Activated T-cell treated with anti-CD3 and anti-CD28 coated beads, Interleukin-2, amount 50 U/mL, for 24 hours (primary cell): ENCODE data around the gene GRXCR1.

Experiments used
- DNase-seq: peaks from one replicate; pipeline ENCODE4 v3.0.0-alpha.2; 2020
- H3K27ac Mint-ChIP-seq: 2 replicates; pipeline ENCODE4 v1.8.0; 2020; ENCODE audit warnings: mild to moderate bottlenecking, mixed read lengths
- H3K27me3 Mint-ChIP-seq: 2 replicates; pipeline ENCODE4 v1.8.0; 2020; ENCODE audit warnings: mixed read lengths
- H3K36me3 Mint-ChIP-seq: 2 replicates; pipeline ENCODE4 v1.8.0; 2020; ENCODE audit warnings: low read depth, mixed read lengths
- H3K4me1 Mint-ChIP-seq: 2 replicates; pipeline ENCODE4 v1.8.0; 2020; ENCODE audit warnings: low read depth, mixed read lengths
- H3K4me3 Mint-ChIP-seq: 2 replicates; pipeline ENCODE4 v1.8.0; 2020; ENCODE audit warnings: mild to moderate bottlenecking, moderate library complexity, mixed read lengths
- H3K9me3 Mint-ChIP-seq: 2 replicates; pipeline ENCODE4 v1.8.0; 2020; ENCODE audit warnings: mixed read lengths

The GRXCR1 gene

GRCh38 chr4:42906891-42907759, 14.6 kb downstream of the GRXCR1 start:
- no peak for DNase-seq
- Mint-ChIP-seq H3K9me3 (no peaks in the 10 kb centered on the region), H3K36me3 (no peaks in the 10 kb centered on the region), H3K27ac (no peak overlapping the region), H3K4me1 (no peaks in the 10 kb centered on the region), H3K27me3 (peaks cover 18% of the 10 kb centered on the region), H3K4me3 (no peak overlapping the region)

- Mint-ChIP-seq H3K9me3 (no peaks in the 10 kb centered on the region), H3K27ac (no peak overlapping the region), H3K4me1 (no peaks in the 10 kb centered on the region), H3K36me3 (no peaks in the 10 kb centered on the region), H3K27me3 (peaks cover 14% of the 10 kb centered on the region), H3K4me3 (no peak overlapping the region)
- DNase-seq = no peak
These were observed 17.9 kb downstream of the GRXCR1 start for GRCh38 chr4:42910459-42910858.

- H3K36me3 Mint-ChIP-seq = no peaks in the 10 kb centered on the region
- DNase-seq = no peak
- peaks cover 3% of the 10 kb centered on the region for H3K27me3 Mint-ChIP-seq
- H3K4me3 Mint-ChIP-seq = no peak overlapping the region
- H3K27ac Mint-ChIP-seq = no peak overlapping the region
- H3K4me1 Mint-ChIP-seq = no peaks in the 10 kb centered on the region
- H3K9me3 Mint-ChIP-seq = no peaks in the 10 kb centered on the region
These were observed 22.4 kb downstream of the GRXCR1 start for GRCh38 chr4:42914937-42915336.

GRCh38 chr4:42915484-42915883, 23.0 kb downstream of the GRXCR1 start:
- Mint-ChIP-seq H3K27ac (no peak overlapping the region), H3K36me3 (no peaks in the 10 kb centered on the region), H3K4me3 (no peak overlapping the region), H3K4me1 (no peaks in the 10 kb centered on the region), H3K27me3 (no peaks in the 10 kb centered on the region), H3K9me3 (no peaks in the 10 kb centered on the region)
- no peak for DNase-seq

GRCh38 chr4:42917296-42917695, 24.8 kb downstream of the GRXCR1 start:
- no peak overlapping the region for H3K27ac Mint-ChIP-seq
- peaks cover 3% of the 10 kb centered on the region for H3K27me3 Mint-ChIP-seq
- no peak overlapping the region for H3K4me3 Mint-ChIP-seq

GRCh38 chr4:42923431-42923830, 30.9 kb downstream of the GRXCR1 start:
- H3K4me3 Mint-ChIP-seq = no peak overlapping the region
- DNase-seq = no peak
- H3K27me3 Mint-ChIP-seq = peaks cover 8% of the 10 kb centered on the region
- no peaks in the 10 kb centered on the region for H3K4me1 Mint-ChIP-seq
- H3K36me3 Mint-ChIP-seq = no peaks in the 10 kb centered on the region
- no peaks in the 10 kb centered on the region for H3K9me3 Mint-ChIP-seq
- H3K27ac Mint-ChIP-seq = no peak overlapping the region

More at GRCh38 chr4:42917296-42917695, 24.8 kb downstream of the GRXCR1 start:
- no peaks in the 10 kb centered on the region for H3K36me3 Mint-ChIP-seq
- no peaks in the 10 kb centered on the region for H3K9me3 Mint-ChIP-seq
- no peaks in the 10 kb centered on the region for H3K4me1 Mint-ChIP-seq
- no peak for DNase-seq

- DNase-seq = no peak
- H3K36me3 Mint-ChIP-seq = no peaks in the 10 kb centered on the region
- H3K27ac Mint-ChIP-seq = no peak overlapping the region
- no peaks in the 10 kb centered on the region for H3K4me1 Mint-ChIP-seq
- peaks cover 8% of the 10 kb centered on the region for H3K27me3 Mint-ChIP-seq
- H3K4me3 Mint-ChIP-seq = no peak overlapping the region
- H3K9me3 Mint-ChIP-seq = no peaks in the 10 kb centered on the region
These were observed 33.4 kb downstream of the GRXCR1 start for GRCh38 chr4:42925921-42926320.

GRCh38 chr4:42927946-42928345, 35.4 kb downstream of the GRXCR1 start:
- Mint-ChIP-seq H3K27ac (no peak overlapping the region), H3K27me3 (peaks cover 5% of the 10 kb centered on the region), H3K9me3 (no peaks in the 10 kb centered on the region), H3K36me3 (no peaks in the 10 kb centered on the region), H3K4me3 (no peak overlapping the region), H3K4me1 (no peaks in the 10 kb centered on the region)
- no peak for DNase-seq

GRCh38 chr4:42928582-42928981, 36.1 kb downstream of the GRXCR1 start:
- H3K4me1 Mint-ChIP-seq = no peaks in the 10 kb centered on the region
- no peaks in the 10 kb centered on the region for H3K9me3 Mint-ChIP-seq
- no peak for DNase-seq
- H3K27me3 Mint-ChIP-seq = peaks cover 5% of the 10 kb centered on the region
- H3K27ac Mint-ChIP-seq = no peak overlapping the region
- H3K36me3 Mint-ChIP-seq = no peaks in the 10 kb centered on the region
- no peak overlapping the region for H3K4me3 Mint-ChIP-seq

- no peak for DNase-seq
- Mint-ChIP-seq H3K4me1 (no peaks in the 10 kb centered on the region), H3K9me3 (no peaks in the 10 kb centered on the region), H3K36me3 (no peaks in the 10 kb centered on the region), H3K4me3 (no peak overlapping the region), H3K27me3 (peaks cover 2% of the 10 kb centered on the region), H3K27ac (no peak overlapping the region)
These were observed 49.7 kb downstream of the GRXCR1 start for GRCh38 chr4:42942216-42942615.

GRCh38 chr4:42945874-42946273, 53.4 kb downstream of the GRXCR1 start:
- no peaks in the 10 kb centered on the region for H3K4me1 Mint-ChIP-seq
- DNase-seq = no peak
- peaks cover 2% of the 10 kb centered on the region for H3K27me3 Mint-ChIP-seq
- no peaks in the 10 kb centered on the region for H3K36me3 Mint-ChIP-seq
- no peak overlapping the region for H3K27ac Mint-ChIP-seq
- H3K4me3 Mint-ChIP-seq = no peak overlapping the region
- H3K9me3 Mint-ChIP-seq = no peaks in the 10 kb centered on the region

- H3K36me3 Mint-ChIP-seq = no peaks in the 10 kb centered on the region
- H3K4me3 Mint-ChIP-seq = no peak overlapping the region
- no peak overlapping the region for H3K27ac Mint-ChIP-seq
- no peaks in the 10 kb centered on the region for H3K27me3 Mint-ChIP-seq
- H3K9me3 Mint-ChIP-seq = no peaks in the 10 kb centered on the region
- no peak for DNase-seq
- no peaks in the 10 kb centered on the region for H3K4me1 Mint-ChIP-seq
These were observed 60.8 kb downstream of the GRXCR1 start for GRCh38 chr4:42953321-42953720.

GRCh38 chr4:42954963-42955669, 62.6 kb downstream of the GRXCR1 start:
- no peaks in the 10 kb centered on the region for H3K36me3 Mint-ChIP-seq
- H3K27ac Mint-ChIP-seq = no peak overlapping the region
- no peaks in the 10 kb centered on the region for H3K4me1 Mint-ChIP-seq
- no peak overlapping the region for H3K4me3 Mint-ChIP-seq
- no peak for DNase-seq
- no peaks in the 10 kb centered on the region for H3K27me3 Mint-ChIP-seq
- no peaks in the 10 kb centered on the region for H3K9me3 Mint-ChIP-seq

- no peaks in the 10 kb centered on the region for H3K4me1 Mint-ChIP-seq
- H3K27me3 Mint-ChIP-seq = no peaks in the 10 kb centered on the region
- H3K9me3 Mint-ChIP-seq = no peaks in the 10 kb centered on the region
- H3K4me3 Mint-ChIP-seq = no peak overlapping the region
- H3K27ac Mint-ChIP-seq = no peak overlapping the region
- DNase-seq = no peak
- H3K36me3 Mint-ChIP-seq = no peaks in the 10 kb centered on the region
These were observed 63.4 kb downstream of the GRXCR1 start for GRCh38 chr4:42955746-42956505.
